ENCODE results near the gene THAP9.
A peak's percentile ranks its signal among the peaks of the same experiment; 100 is the strongest.
"Not testable (repeated sequence)": the region's sequence is repeated elsewhere in the genome, so short reads cannot be mapped to it uniquely, and the experiment has no call there.

The THAP9 gene

DNA sequence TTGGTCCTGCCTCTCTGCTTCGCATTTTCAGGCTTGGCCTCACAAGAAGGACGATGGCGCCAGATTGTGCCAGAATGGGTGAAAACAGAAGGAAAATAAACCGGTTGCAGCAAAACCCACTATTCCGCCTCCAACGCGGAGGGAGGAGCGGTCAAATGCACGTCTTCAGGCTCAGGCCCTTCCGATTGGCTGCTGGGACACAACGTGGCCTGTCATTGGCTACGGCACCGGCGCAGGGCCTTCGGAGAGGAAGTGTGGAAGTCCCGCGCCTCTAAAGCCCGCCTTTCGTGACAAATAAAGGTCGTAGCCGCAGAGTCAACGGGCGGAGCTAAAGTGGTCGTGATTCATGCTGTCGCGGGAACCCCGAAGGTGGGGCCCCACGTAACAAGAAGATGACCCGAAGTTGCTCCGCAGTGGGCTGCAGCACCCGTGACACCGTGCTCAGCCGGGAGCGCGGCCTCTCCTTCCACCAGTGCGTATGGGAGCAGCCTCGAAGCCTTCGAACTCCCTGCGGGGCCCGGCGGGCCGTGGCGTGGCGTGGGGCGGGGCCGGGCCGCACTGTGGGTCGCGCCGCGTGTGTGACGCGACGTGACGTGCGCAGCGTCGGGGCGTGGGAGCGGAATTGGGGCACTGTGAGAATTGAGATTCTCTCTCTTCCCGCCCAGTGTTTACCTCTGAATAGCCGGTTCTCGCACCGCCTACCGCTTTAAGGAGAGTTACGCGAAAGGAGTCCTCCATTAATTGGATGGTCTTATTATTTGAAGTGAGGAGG lies at the start of gene THAP9:
Gene THAP9 (plus strand): TSS at position 325 of the 772 bp plus-strand sequence. CDS start 68 bp downstream, at position 393.
- no peaks in the 10 kb centered on the region for H3K9me3 Mint-ChIP-seq (ENCODE audit: low read depth)
- peaks cover 50% of the 10 kb centered on the region for H3K4me1 Mint-ChIP-seq (ENCODE audit: low read depth)
- no peaks in the 10 kb centered on the region for H3K27me3 Mint-ChIP-seq
- peaks cover 3% of the 10 kb centered on the region for H3K36me3 Mint-ChIP-seq
- H3K27ac Mint-ChIP-seq: no peak within 1 kb of the TSS
- no peak within 1 kb of the TSS for H3K4me3 Mint-ChIP-seq

DNA sequence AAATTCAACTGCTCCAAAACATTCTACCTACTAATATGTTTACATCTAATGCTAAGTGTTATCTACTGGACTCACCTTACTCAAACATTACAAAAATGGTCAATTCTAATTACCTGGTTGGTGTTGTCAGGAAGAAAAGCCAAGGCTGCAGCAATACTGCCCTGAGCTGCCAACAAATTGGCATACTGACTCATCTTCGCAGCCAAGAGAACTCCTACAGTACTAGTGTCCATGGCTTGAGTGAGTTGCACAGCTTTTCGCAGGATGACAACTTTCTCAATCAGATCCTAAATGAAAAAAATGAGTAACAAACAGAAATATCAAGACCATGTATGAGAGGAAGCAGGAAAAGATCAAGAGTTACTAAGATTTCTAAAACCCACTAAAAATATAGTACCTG lies 49.2 kb upstream of the THAP9 start:
- H3K27ac Mint-ChIP-seq: no peak overlapping the region
- H3K27me3 Mint-ChIP-seq: no peaks in the 10 kb centered on the region
- H3K9me3 Mint-ChIP-seq (ENCODE audit: low read depth): no peaks in the 10 kb centered on the region
- peaks cover 3% of the 10 kb centered on the region for H3K4me1 Mint-ChIP-seq (ENCODE audit: low read depth)
- peaks cover 18% of the 10 kb centered on the region for H3K36me3 Mint-ChIP-seq
- no peak overlapping the region for H3K4me3 Mint-ChIP-seq

- no peaks in the 10 kb centered on the region for H3K27me3 Mint-ChIP-seq
- no peaks in the 10 kb centered on the region for H3K9me3 Mint-ChIP-seq (ENCODE audit: low read depth)
- H3K4me3 Mint-ChIP-seq: no peak overlapping the region
- peaks cover 17% of the 10 kb centered on the region for H3K36me3 Mint-ChIP-seq
- H3K27ac Mint-ChIP-seq: peak overlapping the region; percentile 46
- peaks cover 3% of the 10 kb centered on the region for H3K4me1 Mint-ChIP-seq (ENCODE audit: low read depth)
Observed at GRCh38 chr4:82851885-82852750, 48.4 kb upstream of the THAP9 start.

DNA sequence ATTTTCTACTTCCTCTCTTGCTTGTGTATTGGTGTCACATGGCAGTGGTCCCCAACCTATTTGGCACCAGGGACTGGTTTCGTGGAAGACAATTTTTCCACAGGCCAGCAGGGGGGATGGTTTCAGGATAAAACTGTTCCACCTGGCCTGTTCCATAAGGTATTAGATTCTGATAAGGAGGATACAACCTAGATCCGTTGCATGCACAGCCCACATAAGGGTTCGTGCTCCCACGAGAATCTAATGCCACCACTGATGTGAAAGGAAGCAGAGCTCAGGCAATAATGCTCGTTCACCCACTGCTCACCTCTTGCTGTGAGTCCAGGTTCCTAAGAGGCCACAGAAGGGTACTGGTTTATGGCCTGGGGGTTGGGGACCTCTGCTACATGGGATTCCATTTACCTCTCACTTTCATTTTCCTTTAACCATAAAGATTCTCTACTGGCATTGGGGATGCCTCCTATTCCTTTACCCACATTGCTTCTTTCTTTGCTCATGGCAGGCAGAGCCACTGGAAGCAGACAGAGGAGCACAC lies 47.7 kb upstream of the THAP9 start:
- Mint-ChIP-seq H3K9me3 (ENCODE audit: low read depth) (no peaks in the 10 kb centered on the region), H3K4me3 (no peak overlapping the region), H3K36me3 (peaks cover 17% of the 10 kb centered on the region), H3K27ac (no peak overlapping the region), H3K27me3 (no peaks in the 10 kb centered on the region), H3K4me1 (ENCODE audit: low read depth) (peaks cover 3% of the 10 kb centered on the region)

GRCh38 chr4:82860487-82860886 lies 40.0 kb upstream of the THAP9 start:
- not testable (repeated sequence) for H3K9me3 Mint-ChIP-seq (ENCODE audit: low read depth); H3K27ac Mint-ChIP-seq; H3K4me3 Mint-ChIP-seq; H3K27me3 Mint-ChIP-seq; H3K36me3 Mint-ChIP-seq
- peaks cover 11% of the 10 kb centered on the region for H3K4me1 Mint-ChIP-seq (ENCODE audit: low read depth)

- Mint-ChIP-seq H3K9me3 (ENCODE audit: low read depth) (no peaks in the 10 kb centered on the region), H3K36me3 (peaks cover 8% of the 10 kb centered on the region), H3K4me1 (ENCODE audit: low read depth) (peaks cover 19% of the 10 kb centered on the region), H3K4me3 (no peak overlapping the region), H3K27ac (peak overlapping the region; percentile 18), H3K27me3 (no peaks in the 10 kb centered on the region)
Observed at GRCh38 chr4:82861529-82861928, 39.0 kb upstream of the THAP9 start.

GRCh38 chr4:82864336-82864979 lies 36.1 kb upstream of the THAP9 start:
- H3K27ac Mint-ChIP-seq: peak overlapping the region; percentile 87
- H3K4me1 Mint-ChIP-seq (ENCODE audit: low read depth): peaks cover 29% of the 10 kb centered on the region
- peak overlapping the region; percentile 58 for H3K4me3 Mint-ChIP-seq
- no peaks in the 10 kb centered on the region for H3K27me3 Mint-ChIP-seq
- peaks cover 13% of the 10 kb centered on the region for H3K36me3 Mint-ChIP-seq
- H3K9me3 Mint-ChIP-seq (ENCODE audit: low read depth): no peaks in the 10 kb centered on the region

- Mint-ChIP-seq H3K27me3 (no peaks in the 10 kb centered on the region), H3K27ac (peak overlapping the region; percentile 75), H3K4me3 (peak overlapping the region; percentile 20), H3K4me1 (ENCODE audit: low read depth) (peaks cover 29% of the 10 kb centered on the region), H3K36me3 (peaks cover 15% of the 10 kb centered on the region), H3K9me3 (ENCODE audit: low read depth) (no peaks in the 10 kb centered on the region)
Observed at GRCh38 chr4:82865592-82865991, 34.9 kb upstream of the THAP9 start.

GRCh38 chr4:82866033-82866432 lies 34.5 kb upstream of the THAP9 start:
- Mint-ChIP-seq H3K27ac (peak overlapping the region; percentile 34), H3K36me3 (peaks cover 15% of the 10 kb centered on the region), H3K4me1 (ENCODE audit: low read depth) (peaks cover 29% of the 10 kb centered on the region)
- H3K27me3 Mint-ChIP-seq; H3K9me3 Mint-ChIP-seq (ENCODE audit: low read depth); H3K4me3 Mint-ChIP-seq: not testable (repeated sequence)

- H3K9me3 Mint-ChIP-seq (ENCODE audit: low read depth): no peaks in the 10 kb centered on the region
- H3K27me3 Mint-ChIP-seq: no peaks in the 10 kb centered on the region
- peak overlapping the region; percentile 46 for H3K27ac Mint-ChIP-seq
- peaks cover 29% of the 10 kb centered on the region for H3K4me1 Mint-ChIP-seq (ENCODE audit: low read depth)
- peaks cover 13% of the 10 kb centered on the region for H3K36me3 Mint-ChIP-seq
- no peak overlapping the region for H3K4me3 Mint-ChIP-seq
Observed at GRCh38 chr4:82866706-82867385, 33.7 kb upstream of the THAP9 start.

- Mint-ChIP-seq H3K27me3 (no peaks in the 10 kb centered on the region), H3K27ac (no peak overlapping the region), H3K36me3 (peaks cover 13% of the 10 kb centered on the region), H3K4me1 (ENCODE audit: low read depth) (peaks cover 29% of the 10 kb centered on the region), H3K4me3 (no peak overlapping the region), H3K9me3 (ENCODE audit: low read depth) (no peaks in the 10 kb centered on the region)
Observed at GRCh38 chr4:82868572-82868971, 32.0 kb upstream of the THAP9 start.

DNA sequence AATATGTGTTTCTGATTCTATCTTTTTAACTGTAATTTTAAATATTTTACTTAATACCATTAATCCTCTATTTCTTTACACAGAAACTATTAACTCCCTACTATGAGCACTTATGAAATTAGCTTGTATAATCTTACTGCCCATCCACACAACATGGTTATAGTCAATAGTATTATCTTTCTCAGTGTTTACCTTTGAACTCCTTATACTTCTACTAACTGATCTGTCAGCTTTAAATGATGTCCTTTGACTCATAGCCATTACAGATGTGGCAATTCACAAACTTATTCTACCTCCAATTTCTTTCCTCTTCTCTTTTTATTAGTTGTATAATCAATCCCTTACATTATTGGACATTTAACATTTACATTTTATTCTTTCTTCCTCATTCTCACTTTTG lies 15.1 kb upstream of the THAP9 start:
- Mint-ChIP-seq H3K27ac (peak overlapping the region; percentile 7), H3K9me3 (ENCODE audit: low read depth) (no peaks in the 10 kb centered on the region), H3K4me3 (no peak overlapping the region), H3K27me3 (no peaks in the 10 kb centered on the region), H3K4me1 (ENCODE audit: low read depth) (peaks cover 51% of the 10 kb centered on the region), H3K36me3 (peaks cover 7% of the 10 kb centered on the region)

DNA sequence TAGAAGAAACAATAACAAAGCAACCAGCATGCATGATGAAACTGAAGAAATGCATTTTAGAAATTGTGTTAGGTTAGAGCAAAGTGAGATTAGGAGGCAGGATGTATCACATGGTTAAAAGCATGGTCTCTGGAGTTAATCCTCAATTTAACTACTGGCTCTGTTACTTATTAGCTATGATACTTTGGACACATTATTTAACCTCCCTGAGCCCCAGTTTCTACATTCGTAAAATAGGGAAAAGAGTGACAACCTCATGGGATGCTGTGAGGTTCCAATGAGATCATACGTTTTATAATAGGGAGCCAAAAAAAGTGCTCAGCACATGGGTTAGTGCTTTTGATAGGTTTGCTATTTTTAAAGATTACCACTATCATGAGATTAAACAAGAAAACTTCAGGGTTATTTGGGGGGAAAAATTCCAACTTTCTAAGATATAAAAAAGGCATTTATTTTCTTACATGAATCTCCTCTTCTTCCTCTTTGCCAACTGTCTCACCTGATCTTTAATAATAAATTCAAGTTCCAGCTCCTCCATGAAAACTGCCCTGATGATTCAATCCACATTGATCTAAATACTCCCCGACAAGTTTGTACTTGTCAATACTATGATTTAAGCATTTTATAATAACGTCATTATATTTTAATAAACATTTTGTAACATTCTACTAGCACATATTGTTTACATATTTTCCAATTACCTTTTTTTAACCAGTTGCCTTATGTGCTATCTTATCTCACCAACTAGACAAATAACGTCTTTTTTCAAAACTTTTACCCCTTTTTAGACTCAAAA lies 14.2 kb upstream of the THAP9 start:
- H3K4me3 Mint-ChIP-seq: no peak overlapping the region
- H3K27me3 Mint-ChIP-seq: no peaks in the 10 kb centered on the region
- peak overlapping the region; percentile 7 for H3K27ac Mint-ChIP-seq
- peaks cover 7% of the 10 kb centered on the region for H3K36me3 Mint-ChIP-seq
- H3K9me3 Mint-ChIP-seq (ENCODE audit: low read depth): no peaks in the 10 kb centered on the region
- peaks cover 53% of the 10 kb centered on the region for H3K4me1 Mint-ChIP-seq (ENCODE audit: low read depth)

GRCh38 chr4:82889287-82889686 lies 11.2 kb upstream of the THAP9 start:
- Mint-ChIP-seq H3K4me3 (peak overlapping the region; percentile 95), H3K27me3 (no peaks in the 10 kb centered on the region), H3K9me3 (ENCODE audit: low read depth) (no peaks in the 10 kb centered on the region), H3K36me3 (peaks cover 9% of the 10 kb centered on the region), H3K4me1 (ENCODE audit: low read depth) (peaks cover 57% of the 10 kb centered on the region), H3K27ac (peak overlapping the region; percentile 80)

Data from activated naive CD8-positive, alpha-beta T cell (primary cell).